ENCODE results near the gene PLA2G4A. TPM values are rescaled to one million over a fixed set of nuclear protein-coding genes. Genes with fewer than 3 reads are reported as not detected.

The PLA2G4A gene
- total RNA-seq, 1 donor from 2014 or later = 1.2 TPM

GRCh38 chr1:186999506-186999905, 170.8 kb downstream of the PLA2G4A start:
- DNase-seq (ENCODE audit: low spot score in 2 of 2) (no peak), FAIRE-seq (no peak)

GRCh38 chr1:187001198-187001889, 172.6 kb downstream of the PLA2G4A start:
- DNase-seq (ENCODE audit: low spot score in 2 of 2) (no peak), FAIRE-seq (no peak)

DNA sequence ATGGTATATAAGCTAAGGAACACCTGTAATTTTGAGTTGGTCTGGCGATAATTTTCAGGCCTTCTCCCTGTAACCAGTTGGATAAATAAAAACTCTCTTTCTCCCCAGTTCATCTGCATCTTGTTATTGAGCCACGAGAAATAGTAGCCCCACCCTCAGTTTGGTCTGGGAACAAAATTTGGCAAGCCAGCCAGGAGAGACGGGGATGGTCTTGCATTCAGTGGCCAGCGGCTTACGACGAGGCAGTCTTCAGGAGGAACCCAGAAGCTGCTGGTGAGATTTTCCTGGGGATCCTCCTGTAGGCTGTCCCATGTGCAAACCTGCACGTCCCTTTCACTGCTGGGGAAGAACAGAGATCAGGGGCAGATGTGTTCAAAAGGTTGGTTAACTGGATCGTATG, 174.6 kb downstream of the PLA2G4A start:
- DNase-seq (ENCODE audit: low spot score in 2 of 2) (no peak), FAIRE-seq (no peak)

DNA sequence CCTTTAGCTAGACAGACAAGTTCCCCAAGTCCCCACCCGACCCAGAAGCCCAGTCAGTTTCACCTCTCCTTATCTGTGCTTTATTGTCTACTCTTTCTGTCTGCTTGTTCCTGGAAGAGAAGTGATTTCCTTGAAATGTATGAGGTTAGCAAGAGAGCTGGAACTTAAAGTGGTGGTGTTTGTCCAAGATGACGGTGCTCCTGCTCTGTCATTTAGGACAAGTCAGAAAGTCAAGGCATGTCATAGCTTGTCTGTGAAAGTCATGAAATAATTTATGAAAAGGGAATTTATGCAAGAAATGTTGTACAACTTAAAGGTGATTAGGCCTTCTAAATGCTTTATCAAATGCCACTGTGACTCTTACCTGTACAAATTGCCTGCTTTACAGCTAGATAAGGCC, 178.1 kb downstream of the PLA2G4A start:
- DNase-seq (ENCODE audit: low spot score in 2 of 2) (no peak), FAIRE-seq (no peak)

- DNase-seq (ENCODE audit: low spot score in 2 of 2) = no peak
- FAIRE-seq = no peak
Measured at GRCh38 chr1:187009320-187009719, 180.6 kb downstream of the PLA2G4A start.

DNA sequence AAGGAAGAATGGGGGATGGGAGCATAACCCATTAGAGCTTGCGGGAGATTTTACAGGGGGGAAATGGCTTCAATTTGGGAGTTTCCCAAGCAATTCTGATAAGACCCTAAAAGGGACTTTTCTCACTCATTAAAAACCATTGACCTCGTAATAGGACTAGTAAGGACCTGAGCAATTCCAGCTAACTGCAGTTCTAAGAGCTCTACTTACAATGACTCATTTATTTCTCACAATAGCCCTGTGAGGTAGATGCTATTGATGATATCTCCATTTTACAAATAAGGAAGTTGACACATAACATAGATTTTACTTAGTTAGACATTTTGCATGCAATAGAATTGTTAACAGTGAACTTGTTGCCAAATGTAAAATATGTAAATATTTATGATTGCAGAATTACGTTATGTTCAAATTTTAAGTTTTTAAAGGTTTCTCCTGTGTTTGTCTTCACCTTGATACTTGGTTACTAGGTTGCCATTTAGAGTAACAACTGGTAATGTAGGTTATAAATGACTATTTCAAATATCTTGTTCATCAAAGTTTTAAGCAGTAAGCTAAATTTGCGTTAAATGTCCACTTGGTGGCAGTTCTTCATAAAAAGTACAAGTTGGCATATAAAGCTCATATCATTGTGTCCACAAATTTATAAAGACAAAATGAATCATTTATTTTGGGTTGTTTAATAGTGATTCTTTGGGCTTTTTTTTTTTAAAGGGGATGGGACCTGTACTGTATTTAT, 182.0 kb downstream of the PLA2G4A start:
- no peak for FAIRE-seq
- DNase-seq (ENCODE audit: low spot score in 2 of 2) = no peak

- DNase-seq (ENCODE audit: low spot score in 2 of 2) = no peak
- FAIRE-seq = no peak
Measured at GRCh38 chr1:187013582-187014200, 184.9 kb downstream of the PLA2G4A start.

- DNase-seq (ENCODE audit: low spot score in 2 of 2) (no peak), FAIRE-seq (no peak)
Measured at GRCh38 chr1:187018291-187018690, 189.5 kb downstream of the PLA2G4A start.

DNA sequence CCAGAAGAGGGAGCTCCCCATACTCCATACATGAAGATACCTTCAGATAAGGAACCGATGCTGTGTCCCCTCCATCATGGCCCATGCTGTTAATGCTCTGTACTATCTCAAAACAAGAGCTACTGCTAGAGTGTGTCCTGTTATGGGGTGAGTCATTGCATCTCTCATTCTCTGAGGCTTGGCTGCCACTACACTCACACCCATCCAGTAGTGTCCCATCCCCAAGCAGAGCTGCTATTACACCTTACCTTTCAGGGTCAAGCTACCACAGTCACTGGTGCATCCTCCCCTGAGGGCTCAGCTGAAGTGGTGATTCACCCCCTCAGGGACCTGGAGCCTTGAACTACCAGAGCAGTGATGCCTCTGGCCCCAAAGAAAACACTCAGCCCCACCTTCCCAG, 198.5 kb downstream of the PLA2G4A start:
- DNase-seq (ENCODE audit: low spot score in 2 of 2) (no peak), FAIRE-seq (no peak)

GRCh38 chr1:187032316-187032981, 203.7 kb downstream of the PLA2G4A start:
- FAIRE-seq = no peak
- DNase-seq (ENCODE audit: low spot score in 2 of 2) = no peak

- FAIRE-seq (no peak), DNase-seq (ENCODE audit: low spot score in 2 of 2) (no peak)
Measured at GRCh38 chr1:187032982-187033692, 204.4 kb downstream of the PLA2G4A start.

GRCh38 chr1:187033693-187034390, 205.1 kb downstream of the PLA2G4A start:
- FAIRE-seq (no peak), DNase-seq (ENCODE audit: low spot score in 2 of 2) (no peak)

DNA sequence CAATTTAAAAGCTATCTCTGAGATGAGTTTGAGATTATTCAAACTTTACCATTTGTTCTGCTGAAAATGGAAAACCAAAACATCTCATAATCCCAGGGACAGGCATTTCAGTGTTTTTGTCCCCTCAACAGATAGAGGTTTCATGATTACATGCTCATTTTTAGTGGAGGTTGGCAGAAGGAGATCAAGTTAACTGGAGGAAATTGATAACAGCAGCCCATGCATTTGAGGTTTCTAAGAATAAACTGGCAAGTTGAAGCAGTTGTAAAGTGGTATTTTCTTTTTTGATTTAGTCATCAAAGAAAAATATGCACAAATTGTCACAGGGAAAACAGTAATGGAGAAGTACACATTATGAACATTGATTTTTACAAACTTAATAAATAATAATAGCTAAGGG, 205.8 kb downstream of the PLA2G4A start:
- DNase-seq (ENCODE audit: low spot score in 2 of 2) (no peak), FAIRE-seq (no peak)

DNA sequence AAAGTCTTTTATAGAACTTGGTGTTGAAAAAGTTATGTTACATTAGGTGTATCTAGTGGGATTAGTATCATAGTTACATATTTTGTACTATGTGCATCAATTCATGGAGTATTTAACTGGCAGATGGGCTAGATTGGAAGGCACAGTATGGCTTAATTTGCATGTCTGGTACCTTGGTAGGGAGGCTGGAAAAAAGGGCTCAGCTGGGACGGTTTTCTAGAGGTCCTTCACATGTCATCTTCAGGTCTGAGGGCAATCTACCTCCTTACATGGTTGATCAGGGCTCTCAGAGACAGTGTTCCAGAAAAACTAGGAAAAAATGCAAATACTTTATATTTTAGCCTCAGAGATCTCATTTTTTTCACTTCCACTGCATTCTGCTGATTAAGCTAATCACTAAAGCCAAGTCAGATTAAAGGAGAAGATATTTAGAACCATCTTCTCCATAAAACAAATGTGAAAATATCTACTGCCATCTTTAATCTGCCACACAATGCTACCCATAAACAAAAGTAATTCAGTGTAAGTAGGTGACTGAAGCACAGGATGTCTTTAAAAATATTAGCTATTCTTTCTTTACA, 209.3 kb downstream of the PLA2G4A start:
- FAIRE-seq = no peak

More for the DNA sequence above, 209.3 kb downstream of the PLA2G4A start:
- DNase-seq (ENCODE audit: low spot score in 2 of 2) = no peak

Other genes with a start within 250 kb of the PLA2G4A start
- 2.4 TPM for gene PTGS2, start 148.5 kb upstream of the PLA2G4A start, total RNA-seq

All from frontal cortex (tissue), 4 donors.